Brain microvascular endothelial cell (primary cell): Measurements from ENCODE around the gene KCNQ1.

Experiments used
- DNase-seq: peaks from one replicate; pipeline ENCODE4 v3.0.0-alpha.2; 2020
- H3K27ac ChIP-seq: fragments of 250-450 bp; sonication (Bioruptor Pico); 2 replicates; pipeline ENCODE4 v1.5.1; 2020; ENCODE audit warnings: mild to moderate bottlenecking, moderate library complexity
- H3K27me3 ChIP-seq: fragments of 250-450 bp; sonication (Bioruptor Pico); replicated peaks from 2 replicates; pipeline ENCODE4 v1.5.1; 2020; ENCODE audit warnings: mild to moderate bottlenecking
- H3K36me3 ChIP-seq: fragments of 250-450 bp; sonication (Bioruptor Pico); replicated peaks from 2 replicates; pipeline ENCODE4 v1.5.1; 2020; ENCODE audit warnings: mild to moderate bottlenecking
- H3K4me3 ChIP-seq: 2 replicates; pipeline ENCODE4 v1.5.1; 2011; ENCODE audit warnings: low read depth, mild to moderate bottlenecking, control low read depth, low read length, moderate library complexity
- in situ Hi-C: cut with HindIII; loops from 2 replicates; pipeline ENCODE4 v1.10.0; 2017; ENCODE audit warnings: low sequenced_read_pairs, low pct_ligation_motif_present
- TF ChIP-seq, protein P1 (sequence below): IDR thresholded peaks from 2 replicates; pipeline ENCODE4 v1.5.1; 2011; ENCODE audit warnings: low read depth, mild to moderate bottlenecking, moderate library complexity, low read length, control low read depth, inconsistent platforms; ENCODE audit errors: missing control alignments

The KCNQ1 gene

DNA sequence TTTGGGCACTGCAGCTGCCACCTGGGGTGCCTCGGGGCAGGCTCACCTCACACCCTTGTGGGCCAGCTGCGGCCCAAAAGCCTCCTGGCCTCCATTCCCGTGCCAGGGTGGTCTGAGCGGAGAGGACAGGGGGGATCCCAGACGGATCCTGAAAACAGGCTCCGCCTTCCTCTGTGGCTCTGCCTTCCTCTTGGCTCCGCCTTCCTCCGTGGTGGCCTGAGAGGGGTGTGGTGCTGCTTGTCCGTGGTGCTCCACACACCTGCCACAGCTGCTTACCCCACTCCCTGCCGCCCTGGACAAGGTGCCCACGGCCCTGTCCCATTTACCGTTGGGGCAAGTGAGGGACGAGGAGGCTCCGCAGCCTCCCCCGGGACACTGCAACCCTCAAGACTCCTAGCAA lies 278.1 kb downstream of the KCNQ1 start:
- Histone ChIP-seq H3K27me3 (peaks cover 23% of the 10 kb centered on the region), H3K36me3 (no peaks in the 10 kb centered on the region), H3K27ac (no peak overlapping the region), H3K4me3 (no peak overlapping the region)
- in situ Hi-C loops, result no loop called here
- DNase-seq, result no peak
- TF ChIP-seq, protein P1, sequence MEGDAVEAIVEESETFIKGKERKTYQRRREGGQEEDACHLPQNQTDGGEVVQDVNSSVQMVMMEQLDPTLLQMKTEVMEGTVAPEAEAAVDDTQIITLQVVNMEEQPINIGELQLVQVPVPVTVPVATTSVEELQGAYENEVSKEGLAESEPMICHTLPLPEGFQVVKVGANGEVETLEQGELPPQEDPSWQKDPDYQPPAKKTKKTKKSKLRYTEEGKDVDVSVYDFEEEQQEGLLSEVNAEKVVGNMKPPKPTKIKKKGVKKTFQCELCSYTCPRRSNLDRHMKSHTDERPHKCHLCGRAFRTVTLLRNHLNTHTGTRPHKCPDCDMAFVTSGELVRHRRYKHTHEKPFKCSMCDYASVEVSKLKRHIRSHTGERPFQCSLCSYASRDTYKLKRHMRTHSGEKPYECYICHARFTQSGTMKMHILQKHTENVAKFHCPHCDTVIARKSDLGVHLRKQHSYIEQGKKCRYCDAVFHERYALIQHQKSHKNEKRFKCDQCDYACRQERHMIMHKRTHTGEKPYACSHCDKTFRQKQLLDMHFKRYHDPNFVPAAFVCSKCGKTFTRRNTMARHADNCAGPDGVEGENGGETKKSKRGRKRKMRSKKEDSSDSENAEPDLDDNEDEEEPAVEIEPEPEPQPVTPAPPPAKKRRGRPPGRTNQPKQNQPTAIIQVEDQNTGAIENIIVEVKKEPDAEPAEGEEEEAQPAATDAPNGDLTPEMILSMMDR, result no peak

DNA sequence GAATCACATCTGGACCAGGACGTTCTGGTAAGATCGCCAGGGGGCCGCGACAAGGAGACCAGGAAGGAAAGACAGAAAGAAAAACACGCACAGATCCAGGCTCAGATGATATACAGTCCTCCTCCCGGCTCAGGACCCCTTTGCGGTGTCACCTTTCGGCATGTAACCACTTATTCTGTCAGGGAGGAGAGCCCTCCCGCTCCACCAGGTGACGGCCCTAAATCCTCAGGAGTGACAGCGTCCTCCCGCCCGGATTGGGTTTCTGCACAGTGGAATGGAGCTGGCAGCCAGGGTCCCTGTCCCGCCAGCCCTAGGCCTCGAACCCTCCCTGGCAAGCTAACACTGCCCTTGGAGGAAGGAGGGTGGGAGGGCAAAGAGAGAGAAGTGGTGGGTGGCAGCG lies 279.3 kb downstream of the KCNQ1 start:
- Histone ChIP-seq H3K27ac (no peak overlapping the region), H3K27me3 (peaks cover 20% of the 10 kb centered on the region), H3K36me3 (no peaks in the 10 kb centered on the region), H3K4me3 (no peak overlapping the region)
- TF ChIP-seq, protein P1, result no peak
- no peak for DNase-seq
- in situ Hi-C loops, result no loop called here

DNA sequence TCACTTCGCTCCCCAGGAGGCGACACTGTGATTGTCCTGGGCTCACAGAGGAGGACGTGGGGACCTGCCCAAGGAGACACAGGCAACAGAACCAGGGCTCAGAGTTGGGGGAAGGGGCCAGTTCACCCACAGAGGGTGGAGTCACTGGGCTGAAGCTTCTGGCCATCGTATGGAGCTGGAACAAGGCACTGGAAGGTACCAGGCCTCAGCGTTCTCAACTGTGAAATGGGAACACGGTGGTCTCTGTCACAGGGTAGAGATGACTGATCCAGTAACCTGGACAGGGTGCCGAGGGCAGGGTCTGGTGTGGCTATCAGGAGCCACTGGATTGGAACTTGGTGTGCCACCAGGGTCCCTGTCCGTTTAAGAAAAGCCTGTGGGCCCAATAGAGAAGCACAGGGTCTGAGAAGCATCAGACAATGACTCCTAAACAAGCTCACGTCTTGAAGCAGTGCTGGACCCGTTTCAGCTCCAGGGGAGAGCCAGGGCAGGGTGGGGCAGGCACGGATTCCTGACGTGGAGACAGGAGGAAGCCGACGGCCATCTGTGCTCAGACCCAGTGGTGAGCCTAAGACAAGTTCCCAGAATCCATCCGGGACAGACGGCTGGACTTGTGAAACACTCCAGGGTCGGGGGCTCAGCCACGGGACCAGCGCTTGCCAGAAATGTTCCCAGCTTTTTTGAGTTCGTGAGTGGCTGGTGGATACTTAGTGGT lies 280.0 kb downstream of the KCNQ1 start:
- H3K27ac ChIP-seq, result no peak overlapping the region
- H3K4me3 ChIP-seq, result no peak overlapping the region
- in situ Hi-C loops, result no loop called here
- H3K36me3 ChIP-seq, result no peaks in the 10 kb centered on the region
- peaks cover 20% of the 10 kb centered on the region for H3K27me3 ChIP-seq
- no peak for DNase-seq
- TF ChIP-seq, protein P1, result no peak

DNA sequence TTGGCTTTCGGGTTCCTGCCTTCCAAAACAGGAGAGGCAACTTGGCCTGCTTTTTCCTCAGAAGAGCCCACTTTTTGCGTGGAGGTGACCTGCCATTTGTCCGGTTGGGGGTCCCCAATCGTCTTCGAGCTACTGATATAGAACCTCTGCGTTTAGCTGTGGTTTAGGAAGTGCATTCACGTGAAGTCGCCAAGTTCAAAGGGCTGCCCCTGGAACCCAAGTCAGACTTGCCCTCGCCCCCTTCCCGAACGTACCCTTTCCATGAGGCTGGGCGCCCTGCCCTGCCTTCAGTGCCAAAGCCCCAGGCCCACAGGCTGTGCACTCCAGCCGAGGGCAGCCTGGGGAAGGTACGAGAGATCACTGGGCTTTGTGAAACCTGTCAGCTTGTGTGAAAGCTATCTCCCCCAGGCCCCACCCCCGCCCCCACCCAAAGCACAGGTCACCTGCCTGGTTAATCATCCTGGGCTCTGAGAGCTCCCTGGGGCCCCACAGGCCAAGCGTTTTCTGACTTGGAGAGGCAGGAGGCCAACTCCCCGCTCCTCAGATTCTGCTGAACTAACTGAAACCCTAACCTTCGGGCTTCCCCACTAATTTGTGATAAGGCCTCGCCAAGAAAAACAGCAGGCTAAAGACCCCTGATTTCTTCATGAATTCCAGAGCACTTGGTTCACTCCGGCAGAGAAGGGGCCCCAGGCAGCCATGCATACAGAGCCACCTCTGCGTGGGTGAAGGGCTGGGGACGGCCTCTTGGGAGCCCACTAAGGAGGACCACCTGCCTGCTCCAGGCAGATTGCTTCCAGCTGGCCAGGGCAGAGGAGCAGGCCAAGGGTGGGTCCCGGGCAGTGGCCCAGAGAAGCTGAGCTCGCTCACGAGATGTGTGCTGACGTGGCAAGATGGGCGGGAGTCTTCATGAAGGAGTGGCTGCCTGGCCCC lies 280.8 kb downstream of the KCNQ1 start:
- DNase-seq, result peak; percentile 21
- in situ Hi-C loops, result no loop called here
- Histone ChIP-seq H3K4me3 (no peak overlapping the region), H3K27ac (no peak overlapping the region), H3K36me3 (no peaks in the 10 kb centered on the region), H3K27me3 (peaks cover 20% of the 10 kb centered on the region)
- TF ChIP-seq, protein P1, result no peak

DNA sequence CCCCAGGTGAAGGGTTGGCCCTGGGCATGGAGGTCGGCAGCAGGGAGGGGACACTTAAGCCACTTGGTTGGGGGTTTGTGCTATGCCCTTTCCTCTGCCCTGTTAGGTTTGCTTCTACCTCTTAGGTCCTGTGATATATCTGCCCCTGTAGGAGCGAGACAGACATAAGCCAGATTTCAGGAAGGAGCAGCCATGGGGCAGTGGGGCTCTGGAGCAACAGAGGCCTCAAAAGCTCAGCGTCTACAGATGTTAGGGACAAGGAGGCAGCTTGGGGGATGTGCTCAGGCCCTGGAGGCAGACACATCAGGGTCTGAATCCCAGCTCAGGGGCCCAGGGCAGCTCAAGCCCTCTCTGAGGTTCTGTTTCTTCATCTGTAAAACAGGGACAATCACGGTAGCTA lies 282.2 kb downstream of the KCNQ1 start:
- no peak for DNase-seq
- in situ Hi-C loops, result no loop called here
- TF ChIP-seq, protein P1, result no peak
- peaks cover 20% of the 10 kb centered on the region for H3K27me3 ChIP-seq
- H3K27ac ChIP-seq, result no peak overlapping the region
- no peak overlapping the region for H3K4me3 ChIP-seq
- no peaks in the 10 kb centered on the region for H3K36me3 ChIP-seq
